Measurements from ENCODE around the gene UGT8.
"Not testable (repeated sequence)": the region's sequence is repeated elsewhere in the genome, so short reads cannot be mapped to it uniquely, and the experiment has no call there.

Gene UGT8

DNA sequence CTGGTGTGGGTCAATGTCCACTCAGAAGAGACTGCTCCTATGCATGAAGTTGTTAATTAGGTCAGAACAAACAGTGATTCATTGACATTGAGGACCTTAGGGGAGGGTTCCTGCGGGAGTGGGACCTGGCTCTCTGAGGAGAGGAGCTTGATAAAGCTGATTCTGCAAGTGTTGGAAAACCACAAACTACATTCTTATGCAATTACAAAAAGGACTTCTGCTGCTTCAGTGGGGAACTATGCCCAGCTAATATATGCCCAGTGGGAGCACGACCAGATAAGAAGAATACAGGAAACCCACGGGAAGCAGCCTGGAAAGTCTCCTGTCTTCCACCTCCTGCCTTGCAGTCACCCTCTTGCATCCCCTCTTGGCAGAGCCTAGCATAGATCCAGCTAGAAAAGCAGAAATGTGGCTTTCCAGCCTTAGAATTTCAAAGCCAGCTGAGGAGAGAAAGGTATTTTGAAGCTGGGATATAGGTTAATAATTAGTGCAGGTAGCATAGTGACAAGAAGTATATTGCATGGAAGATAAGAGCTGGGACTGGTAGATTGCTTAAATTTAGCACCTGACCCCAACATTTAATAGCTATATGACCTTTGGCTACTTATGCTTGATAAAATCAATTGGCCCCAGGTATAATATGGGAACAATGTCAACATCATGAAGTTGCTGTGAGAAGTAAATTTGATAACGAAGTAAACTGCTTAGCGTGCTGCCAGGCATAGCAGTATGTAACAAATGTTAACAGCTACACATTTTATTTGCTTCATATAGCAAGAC, 34.9 kb upstream of the UGT8 start:
- no peak overlapping the region for H3K27ac Mint-ChIP-seq
- peaks cover 18% of the 10 kb centered on the region for H3K9me3 Mint-ChIP-seq
- H3K36me3 Mint-ChIP-seq (ENCODE audit: low read depth), result no peaks in the 10 kb centered on the region
- H3K4me3 Mint-ChIP-seq, result no peak overlapping the region
- H3K4me1 Mint-ChIP-seq, result no peaks in the 10 kb centered on the region
- TF ChIP-seq CTCF (IDR thresholded peaks at IDR 0.05), result no peak
- H3K27me3 Mint-ChIP-seq (ENCODE audit: low read depth, poor library complexity), result no peaks in the 10 kb centered on the region
- no peak for DNase-seq

DNA sequence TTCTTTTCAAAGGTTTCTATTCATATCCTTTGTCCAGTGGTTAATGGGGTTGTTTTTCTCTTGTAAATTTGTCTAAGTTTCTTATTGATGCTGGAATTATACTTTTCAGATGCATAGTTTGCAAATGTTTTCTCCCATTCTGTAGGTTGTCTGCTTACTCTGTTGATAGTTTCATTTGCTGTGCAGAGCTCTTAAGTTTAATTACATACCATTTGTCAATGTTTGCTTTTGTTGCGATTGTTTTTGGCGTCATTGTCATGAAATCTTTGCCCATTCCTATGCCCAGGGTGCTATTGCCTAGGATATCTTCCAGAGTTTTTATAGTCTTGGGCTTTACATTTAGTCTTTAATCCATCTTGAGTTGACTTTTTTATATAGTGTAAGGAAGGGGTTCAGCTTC, 21.2 kb upstream of the UGT8 start:
- Mint-ChIP-seq H3K4me3 (no peak overlapping the region), H3K27ac (no peak overlapping the region), H3K9me3 (peaks cover 52% of the 10 kb centered on the region), H3K27me3 (ENCODE audit: low read depth, poor library complexity) (no peaks in the 10 kb centered on the region), H3K4me1 (no peaks in the 10 kb centered on the region), H3K36me3 (ENCODE audit: low read depth) (no peaks in the 10 kb centered on the region)
- TF ChIP-seq CTCF (IDR thresholded peaks at IDR 0.05), result no peak
- no peak for DNase-seq

DNA sequence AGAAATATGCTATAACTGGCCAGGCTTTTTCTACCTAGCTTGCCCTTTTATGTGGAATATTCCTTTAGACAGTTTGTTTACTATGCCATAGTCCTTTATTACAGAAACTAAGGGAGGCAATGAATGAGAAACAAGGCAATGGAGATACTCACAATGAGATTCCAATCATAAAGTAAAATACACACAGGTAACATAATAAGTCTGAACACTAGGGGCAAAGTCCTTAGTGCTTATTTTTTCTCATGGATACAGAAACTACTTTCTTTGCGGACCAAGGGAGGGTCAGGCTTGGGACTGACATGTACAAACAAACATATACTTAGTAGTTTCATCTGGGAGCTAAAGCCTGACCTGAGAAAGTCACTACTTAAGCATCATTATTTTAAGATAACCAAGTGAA, 16.0 kb upstream of the UGT8 start:
- Mint-ChIP-seq H3K27me3 (ENCODE audit: low read depth, poor library complexity) (no peaks in the 10 kb centered on the region), H3K4me1 (no peaks in the 10 kb centered on the region), H3K27ac (no peak overlapping the region), H3K36me3 (ENCODE audit: low read depth) (no peaks in the 10 kb centered on the region), H3K9me3 (peaks cover 44% of the 10 kb centered on the region), H3K4me3 (no peak overlapping the region)
- no peak for DNase-seq
- TF ChIP-seq CTCF (IDR thresholded peaks at IDR 0.05), result no peak

DNA sequence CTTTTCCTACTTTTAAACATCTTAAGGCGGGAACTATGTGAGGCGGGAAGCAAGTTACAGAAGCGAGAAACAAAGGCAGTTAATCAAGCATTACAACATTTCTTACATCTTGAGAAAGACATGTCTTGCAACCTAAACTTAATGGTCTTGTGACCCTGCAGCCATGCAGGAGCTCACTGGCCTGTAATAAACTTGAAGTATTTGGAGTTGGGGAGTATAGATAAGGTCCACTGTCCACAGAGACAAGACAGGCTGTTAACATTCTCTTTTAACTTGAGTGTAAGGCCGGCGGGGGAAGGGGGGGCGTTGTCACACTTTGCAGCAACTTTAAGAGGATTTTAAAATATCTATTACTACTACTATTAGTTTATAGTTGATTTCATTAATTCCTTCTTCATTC, 10.3 kb upstream of the UGT8 start:
- peaks cover under 1% of the 10 kb centered on the region for H3K9me3 Mint-ChIP-seq
- no peak for DNase-seq
- no peak overlapping the region for H3K27ac Mint-ChIP-seq
- no peak for TF ChIP-seq CTCF (IDR thresholded peaks at IDR 0.05)
- H3K27me3 Mint-ChIP-seq (ENCODE audit: low read depth, poor library complexity), result no peaks in the 10 kb centered on the region
- no peak overlapping the region for H3K4me3 Mint-ChIP-seq
- H3K36me3 Mint-ChIP-seq (ENCODE audit: low read depth), result no peaks in the 10 kb centered on the region
- peaks cover 11% of the 10 kb centered on the region for H3K4me1 Mint-ChIP-seq

DNA sequence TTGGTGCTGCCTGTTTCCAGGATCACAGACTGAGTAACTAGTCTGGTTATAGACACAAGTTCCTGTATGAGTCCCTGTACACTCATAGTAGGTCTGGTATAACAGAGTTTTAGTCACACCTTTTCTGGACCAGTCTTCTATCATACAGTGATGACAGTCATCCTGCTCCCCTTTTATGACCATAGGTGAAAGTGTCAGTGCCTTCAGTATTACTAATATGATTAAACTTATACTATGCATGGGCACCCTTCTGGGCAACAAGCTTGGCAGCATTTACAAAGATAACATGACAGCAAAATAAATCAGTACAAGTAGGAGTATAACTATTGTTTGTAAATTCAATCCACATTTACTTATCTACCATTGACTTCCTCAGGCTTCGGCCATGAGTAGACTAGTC, 8.2 kb upstream of the UGT8 start:
- H3K4me3 Mint-ChIP-seq; H3K36me3 Mint-ChIP-seq (ENCODE audit: low read depth); H3K27ac Mint-ChIP-seq; DNase-seq; H3K27me3 Mint-ChIP-seq (ENCODE audit: low read depth, poor library complexity): not testable (repeated sequence)
- peaks cover 15% of the 10 kb centered on the region for H3K4me1 Mint-ChIP-seq
- peaks cover 11% of the 10 kb centered on the region for H3K9me3 Mint-ChIP-seq

GRCh38 chr4:114593526-114593925, 5.1 kb upstream of the UGT8 start:
- peak overlapping the region; percentile 11 for H3K27ac Mint-ChIP-seq
- H3K4me1 Mint-ChIP-seq, result peaks cover 7% of the 10 kb centered on the region
- H3K36me3 Mint-ChIP-seq (ENCODE audit: low read depth), result peaks cover 8% of the 10 kb centered on the region
- no peak for TF ChIP-seq CTCF (IDR thresholded peaks at IDR 0.05)
- peaks cover 12% of the 10 kb centered on the region for H3K27me3 Mint-ChIP-seq (ENCODE audit: low read depth, poor library complexity)
- no peak overlapping the region for H3K4me3 Mint-ChIP-seq
- no peak for DNase-seq
- H3K9me3 Mint-ChIP-seq, result peaks cover 17% of the 10 kb centered on the region

Measured in nephron progenitor cell (in vitro differentiated cells).